Spleen (tissue), 7 donors: Measurements from ENCODE around the gene MTX1.

ENCODE experiments used
- CTCF ChIP-seq, 11 experiments: fragments of 200-600 bp in 7 of 11; fragments of 450-650 bp in 4 of 11; sonication (generic) in 4 of 11; IDR thresholded peaks in 8 of 11; conservative IDR thresholded peaks in 3 of 11; 1 replicate in 7 of 11; 2 replicates in 4 of 11; pipeline versions ENCODE4 v1.4.0 to v1.8.0; 2016 to 2021; ENCODE audit warnings: antibody characterized with exemption in 11 of 11, inconsistent platforms in 4 of 11, mild to moderate bottlenecking in 1 of 11
- POLR2A ChIP-seq, 3 donors: fragments of 450-650 bp; IDR thresholded peaks; one replicate each; pipeline ENCODE4 v1.5.1; 2017; ENCODE audit warnings: antibody characterized with exemption in 3 of 3, mild to moderate bottlenecking in 1 of 3
- POLR2AphosphoS5 ChIP-seq, 3 donors: sonication (generic); formaldehyde crosslinking; IDR thresholded peaks; one replicate each; pipeline ENCODE4 v1.5.1; 2017; ENCODE audit warnings: antibody characterized with exemption in 3 of 3
- donor health status: DM: no; HTN: no; CAD: no; lungs with moderate emphysema.
- donor health status: DM: no; HTN: no; CAD: no.
- donor health status: DM: no; HTN: no; CAD: no.

- TF ChIP-seq CTCF (IDR thresholded peaks at IDR 0.05 in 8 of 11, conservative IDR thresholded peaks at IDR 0.05 in 3 of 11) (no peak), POLR2AphosphoS5 (IDR thresholded peaks at IDR 0.05) (no peak), POLR2A (IDR thresholded peaks at IDR 0.05) (no peak)
Observed at GRCh38 chr1:155187456-155187891, 21.0 kb upstream of the MTX1 start.
